Ishikawa (cell line): Measurements from ENCODE around the gene SH3BP5L.

Experiments used
- EGR1 ChIP-seq: IDR thresholded peaks from 2 replicates; pipeline ENCODE4 v1.6.1; 2012
- EP300 ChIP-seq: IDR thresholded peaks from 2 replicates; pipeline ENCODE4 v1.6.1; 2012; ENCODE audit warnings: borderline replicate concordance
- REST ChIP-seq: IDR thresholded peaks from 2 replicates; pipeline ENCODE4 v1.6.1; 2012; ENCODE audit warnings: low read depth, mild to moderate bottlenecking
- TAF1 ChIP-seq: IDR thresholded peaks from 2 replicates; pipeline ENCODE4 v1.6.1; 2012; ENCODE audit warnings: low read depth, mild to moderate bottlenecking
- TCF12 ChIP-seq: IDR thresholded peaks from 2 replicates; pipeline ENCODE4 v1.6.1; 2012; ENCODE audit warnings: low read depth
- TEAD4 ChIP-seq: IDR thresholded peaks from 2 replicates; pipeline ENCODE4 v1.6.1; 2012

- TF ChIP-seq TEAD4 (no peak), EP300 (no peak), EGR1 (no peak), TCF12 (no peak), TAF1 (no peak), REST (no peak)
Measured at GRCh38 chr1:248828845-248829244, 3.1 kb upstream of the SH3BP5L start.
